Fibroblast of lung (primary cell): ENCODE measurements around the gene C17orf78.

Source experiments
- CTCF ChIP-seq, 2 donors: IDR thresholded peaks in 1 of 2; conservative IDR thresholded peaks in 1 of 2; 1 replicate in 1 of 2; 2 replicates in 1 of 2; pipeline ENCODE4 v1.5.1; 2011 to 2012; ENCODE audit warnings: low read length in 2 of 2, control low read depth in 1 of 2, inconsistent platforms in 1 of 2, low read depth in 1 of 2, mild to moderate bottlenecking in 1 of 2
- EZH2 ChIP-seq: IDR thresholded peaks from 2 replicates; pipeline ENCODE4 v1.5.1; 2012; ENCODE audit warnings: low read length, control low read depth, mild to moderate bottlenecking; ENCODE audit errors: missing control alignments

GRCh38 chr17:37327341-37328090 is 48.3 kb upstream of the C17orf78 start:
- no peak for TF ChIP-seq EZH2
- TF ChIP-seq CTCF (conservative IDR thresholded peaks at IDR 0.05 in 1 of 2, IDR thresholded peaks at IDR 0.05 in 1 of 2; ENCODE audit: low read depth in 1 of 2, low read length in 2 of 2): no peak
